ENCODE data around the gene SLC35F3.

DNA sequence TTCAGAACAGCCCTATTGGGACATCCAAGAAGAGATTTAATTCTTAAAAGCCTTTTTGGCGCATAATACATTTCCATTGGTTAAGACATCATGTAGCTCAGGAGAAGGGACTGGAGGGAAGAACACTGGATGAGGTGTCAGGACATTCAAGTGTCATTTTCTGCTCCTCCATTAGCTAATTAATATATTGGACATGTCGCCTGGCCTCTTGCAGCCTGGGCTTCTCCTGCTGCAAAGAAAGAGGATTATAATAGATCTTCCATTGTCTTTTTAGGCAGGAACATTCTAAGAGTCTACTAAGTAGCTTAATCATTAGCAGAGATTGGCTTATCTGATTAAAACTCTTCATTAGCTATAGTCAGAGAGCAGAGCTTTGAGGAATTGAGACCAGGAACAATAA, 317.1 kb downstream of the SLC35F3 start:
- TF ChIP-seq, protein P1, sequence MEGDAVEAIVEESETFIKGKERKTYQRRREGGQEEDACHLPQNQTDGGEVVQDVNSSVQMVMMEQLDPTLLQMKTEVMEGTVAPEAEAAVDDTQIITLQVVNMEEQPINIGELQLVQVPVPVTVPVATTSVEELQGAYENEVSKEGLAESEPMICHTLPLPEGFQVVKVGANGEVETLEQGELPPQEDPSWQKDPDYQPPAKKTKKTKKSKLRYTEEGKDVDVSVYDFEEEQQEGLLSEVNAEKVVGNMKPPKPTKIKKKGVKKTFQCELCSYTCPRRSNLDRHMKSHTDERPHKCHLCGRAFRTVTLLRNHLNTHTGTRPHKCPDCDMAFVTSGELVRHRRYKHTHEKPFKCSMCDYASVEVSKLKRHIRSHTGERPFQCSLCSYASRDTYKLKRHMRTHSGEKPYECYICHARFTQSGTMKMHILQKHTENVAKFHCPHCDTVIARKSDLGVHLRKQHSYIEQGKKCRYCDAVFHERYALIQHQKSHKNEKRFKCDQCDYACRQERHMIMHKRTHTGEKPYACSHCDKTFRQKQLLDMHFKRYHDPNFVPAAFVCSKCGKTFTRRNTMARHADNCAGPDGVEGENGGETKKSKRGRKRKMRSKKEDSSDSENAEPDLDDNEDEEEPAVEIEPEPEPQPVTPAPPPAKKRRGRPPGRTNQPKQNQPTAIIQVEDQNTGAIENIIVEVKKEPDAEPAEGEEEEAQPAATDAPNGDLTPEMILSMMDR (IDR thresholded peaks at IDR 0.05) = no peak
- TF ChIP-seq POLR2A (IDR thresholded peaks at IDR 0.05) (no peak), EP300 (IDR thresholded peaks at IDR 0.05) (no peak)

Measured in ovary (tissue), 3 donors.